Neural progenitor cell (in vitro differentiated cells): ENCODE data around the gene NTRK3.

Experiments
- EZH2 ChIP-seq: fragments of 200-600 bp; sonication (generic); IDR thresholded peaks from 2 replicates; pipeline ENCODE4 v1.6.1; 2017; ENCODE audit warnings: antibody characterized with exemption, mild to moderate bottlenecking, moderate library complexity
- TF ChIP-seq, protein P1 (sequence below): fragments of 200-600 bp; sonication (generic); IDR thresholded peaks from 2 replicates; pipeline ENCODE4 v1.5.1; 2017; ENCODE audit warnings: antibody characterized with exemption, mild to moderate bottlenecking

DNA sequence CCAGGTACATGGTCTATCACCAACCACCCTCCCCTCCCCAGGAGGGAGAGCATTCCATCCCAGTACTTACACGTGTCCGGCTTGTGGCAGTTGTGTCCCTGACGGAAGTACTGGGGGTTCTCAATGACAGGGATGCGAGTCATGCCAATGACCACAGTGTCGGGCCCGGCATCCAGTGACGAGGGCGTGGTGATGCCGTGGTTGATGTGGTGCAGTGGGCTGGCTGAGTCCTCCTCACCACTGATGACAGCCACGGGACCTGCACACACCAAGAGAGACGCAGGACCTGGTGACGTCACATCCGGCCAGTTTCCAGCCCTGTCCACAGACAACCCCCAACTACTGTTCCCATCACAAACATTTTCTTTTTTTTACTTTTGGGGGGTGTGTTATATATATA, 223.8 kb downstream of the NTRK3 start:
- TF ChIP-seq, protein P1, sequence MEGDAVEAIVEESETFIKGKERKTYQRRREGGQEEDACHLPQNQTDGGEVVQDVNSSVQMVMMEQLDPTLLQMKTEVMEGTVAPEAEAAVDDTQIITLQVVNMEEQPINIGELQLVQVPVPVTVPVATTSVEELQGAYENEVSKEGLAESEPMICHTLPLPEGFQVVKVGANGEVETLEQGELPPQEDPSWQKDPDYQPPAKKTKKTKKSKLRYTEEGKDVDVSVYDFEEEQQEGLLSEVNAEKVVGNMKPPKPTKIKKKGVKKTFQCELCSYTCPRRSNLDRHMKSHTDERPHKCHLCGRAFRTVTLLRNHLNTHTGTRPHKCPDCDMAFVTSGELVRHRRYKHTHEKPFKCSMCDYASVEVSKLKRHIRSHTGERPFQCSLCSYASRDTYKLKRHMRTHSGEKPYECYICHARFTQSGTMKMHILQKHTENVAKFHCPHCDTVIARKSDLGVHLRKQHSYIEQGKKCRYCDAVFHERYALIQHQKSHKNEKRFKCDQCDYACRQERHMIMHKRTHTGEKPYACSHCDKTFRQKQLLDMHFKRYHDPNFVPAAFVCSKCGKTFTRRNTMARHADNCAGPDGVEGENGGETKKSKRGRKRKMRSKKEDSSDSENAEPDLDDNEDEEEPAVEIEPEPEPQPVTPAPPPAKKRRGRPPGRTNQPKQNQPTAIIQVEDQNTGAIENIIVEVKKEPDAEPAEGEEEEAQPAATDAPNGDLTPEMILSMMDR: no peak
- no peak for TF ChIP-seq EZH2
